AG10803 (cell line): ENCODE measurements around the gene MAT1A.

Experiments used
- DNase-seq: peaks from one replicate; pipeline ENCODE4 v3.0.0; 2010; ENCODE audit warnings: low read depth
- H3K4me3 ChIP-seq: 2 replicates; pipeline ENCODE4 v1.5.1; 2011; ENCODE audit warnings: mild to moderate bottlenecking, low read length, control low read depth
- CTCF ChIP-seq: conservative IDR thresholded peaks from 2 replicates; pipeline ENCODE4 v1.5.1; 2011; ENCODE audit warnings: mild to moderate bottlenecking, low read length, control low read depth, inconsistent platforms

The MAT1A gene

DNA sequence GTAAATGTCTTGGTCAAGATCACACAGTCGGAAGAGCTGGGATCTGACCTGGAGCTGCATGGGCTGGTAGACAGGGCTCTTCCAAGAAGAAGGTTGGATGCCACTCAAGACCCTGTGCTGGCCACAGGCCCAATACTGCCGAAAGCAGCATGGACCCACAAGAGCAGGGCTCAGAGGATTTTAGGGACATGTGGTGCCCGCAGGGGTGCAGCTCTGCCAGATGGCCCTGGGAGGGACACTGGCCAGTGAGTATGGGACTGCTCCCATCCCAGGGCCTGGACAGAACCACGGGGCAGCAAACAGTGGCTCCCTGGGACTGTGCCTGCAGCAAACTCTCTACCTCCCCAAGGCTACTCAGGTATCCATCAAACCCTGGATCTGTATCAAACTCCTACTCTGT lies 12.4 kb downstream of the MAT1A start:
- no peak for DNase-seq
- no peak overlapping the region for H3K4me3 ChIP-seq
- no peak for TF ChIP-seq CTCF

GRCh38 chr10:80276335-80276734 lies 13.1 kb downstream of the MAT1A start:
- no peak for DNase-seq
- TF ChIP-seq CTCF, result no peak
- no peak overlapping the region for H3K4me3 ChIP-seq

DNA sequence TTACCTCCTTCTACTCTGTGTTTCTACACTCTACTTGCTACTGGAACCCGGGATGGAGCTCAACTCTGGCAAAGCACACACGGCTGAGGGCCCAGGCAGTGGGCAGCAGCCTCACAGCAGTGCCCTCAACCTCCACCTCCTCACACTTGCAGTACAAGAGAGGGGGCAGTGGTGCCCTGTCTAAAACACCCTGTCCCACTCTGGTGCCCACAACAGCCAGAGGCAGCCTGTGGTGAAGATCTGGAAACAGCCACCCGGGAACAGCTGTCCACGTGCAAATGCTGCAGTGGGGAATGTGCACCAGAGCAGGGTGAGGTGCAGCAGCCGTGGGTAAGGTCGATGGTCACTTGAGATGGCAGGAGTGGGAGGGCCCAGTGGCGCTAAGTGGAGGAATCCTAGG lies 13.7 kb downstream of the MAT1A start:
- no peak overlapping the region for H3K4me3 ChIP-seq
- no peak for TF ChIP-seq CTCF
- no peak for DNase-seq

- no peak for DNase-seq
- no peak overlapping the region for H3K4me3 ChIP-seq
- TF ChIP-seq CTCF, result no peak
These were observed 14.3 kb downstream of the MAT1A start for GRCh38 chr10:80275135-80275498.

DNA sequence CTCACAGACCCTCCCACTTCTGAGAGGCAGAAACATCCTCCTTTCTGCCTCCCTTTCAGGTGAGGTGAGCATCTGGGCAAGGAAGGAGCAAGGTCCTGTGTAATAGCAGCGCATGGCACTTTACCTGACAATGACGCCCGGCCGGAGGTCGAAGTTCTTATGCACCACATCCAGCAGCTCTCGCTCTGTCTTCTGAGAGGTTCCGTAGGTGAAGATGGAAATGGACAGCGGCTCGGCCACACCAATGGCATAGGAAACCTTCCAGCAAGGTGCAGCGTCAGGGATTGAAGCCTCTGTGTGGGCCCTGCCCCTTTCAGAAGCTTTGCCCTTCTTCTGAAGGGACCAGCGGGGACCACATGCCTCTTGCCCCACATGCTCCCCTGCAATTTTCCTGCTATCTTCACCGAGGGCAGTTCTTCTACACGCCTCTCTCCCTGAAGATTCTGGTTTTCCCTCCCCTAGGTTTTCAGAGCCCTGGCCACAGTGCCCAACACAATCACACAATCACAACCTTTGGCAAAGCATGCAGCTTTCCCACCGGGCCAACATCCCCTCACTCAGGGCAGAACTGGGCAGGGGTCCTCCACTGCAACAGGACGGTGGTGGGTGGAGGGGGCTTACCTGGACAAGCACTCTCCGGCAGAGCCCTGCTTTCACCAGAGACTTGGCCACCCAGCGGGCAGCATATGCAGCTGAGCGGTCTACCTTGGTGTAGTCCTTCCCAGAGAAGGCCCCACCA lies 14.9 kb downstream of the MAT1A start:
- H3K4me3 ChIP-seq, result no peak overlapping the region
- TF ChIP-seq CTCF, result no peak
- no peak for DNase-seq

DNA sequence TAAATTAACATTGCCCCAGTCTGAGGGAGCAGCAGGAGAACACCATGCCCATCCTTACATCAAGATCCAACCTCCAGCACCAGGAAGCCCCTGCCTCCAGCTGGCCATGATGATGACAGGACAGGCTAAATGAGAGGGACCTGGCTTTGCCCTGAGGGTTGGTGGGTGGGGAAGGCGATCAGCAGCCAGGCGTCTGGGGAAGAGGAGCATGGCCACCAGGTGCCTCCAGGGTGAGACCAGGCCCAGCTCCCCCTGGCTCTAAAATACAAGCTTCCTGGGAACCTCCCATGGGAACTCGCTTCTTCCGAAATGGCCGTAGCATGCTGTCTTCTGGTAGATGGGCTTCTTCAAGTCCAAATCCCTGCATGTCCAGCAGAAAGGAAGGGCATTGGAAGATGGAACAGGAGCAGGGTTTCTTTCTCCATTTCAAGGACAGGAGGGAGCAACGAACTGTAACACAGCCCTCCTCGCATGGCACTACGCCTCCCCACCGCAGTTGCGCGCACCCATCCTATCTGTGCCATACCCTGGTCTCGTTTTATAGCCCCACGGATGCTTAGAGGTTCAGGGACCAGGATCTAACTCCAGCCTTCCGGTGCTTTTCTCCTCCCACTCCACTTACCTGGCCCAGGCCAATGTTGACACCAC lies 15.8 kb downstream of the MAT1A start:
- TF ChIP-seq CTCF, result no peak
- DNase-seq, result no peak
- H3K4me3 ChIP-seq, result no peak overlapping the region
